ENCODE data around the gene ME1.

DNA sequence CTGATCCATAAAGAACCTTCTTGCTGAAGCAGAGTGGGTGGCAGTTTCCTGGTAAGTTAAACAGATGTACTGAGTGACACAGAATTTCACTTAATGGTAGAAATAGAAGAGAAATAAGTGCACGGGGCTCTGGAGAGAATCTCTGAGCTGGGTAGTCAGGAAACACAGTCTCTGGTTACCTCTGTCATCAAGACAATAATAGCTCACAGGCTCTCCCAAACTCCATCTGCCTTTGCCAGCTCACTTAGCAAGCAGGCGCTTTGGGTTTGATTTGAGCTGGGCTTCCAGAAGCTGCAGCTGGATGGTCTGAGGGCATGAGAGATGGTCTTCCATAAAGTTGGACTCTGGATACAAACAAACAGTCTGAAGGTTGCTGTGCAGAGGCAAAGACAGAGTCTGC lies 41.9 kb upstream of the ME1 start:
- TF ChIP-seq POLR2A (IDR thresholded peaks at IDR 0.05) (no peak), EP300 (IDR thresholded peaks at IDR 0.05) (no peak)
- TF ChIP-seq, protein P1, sequence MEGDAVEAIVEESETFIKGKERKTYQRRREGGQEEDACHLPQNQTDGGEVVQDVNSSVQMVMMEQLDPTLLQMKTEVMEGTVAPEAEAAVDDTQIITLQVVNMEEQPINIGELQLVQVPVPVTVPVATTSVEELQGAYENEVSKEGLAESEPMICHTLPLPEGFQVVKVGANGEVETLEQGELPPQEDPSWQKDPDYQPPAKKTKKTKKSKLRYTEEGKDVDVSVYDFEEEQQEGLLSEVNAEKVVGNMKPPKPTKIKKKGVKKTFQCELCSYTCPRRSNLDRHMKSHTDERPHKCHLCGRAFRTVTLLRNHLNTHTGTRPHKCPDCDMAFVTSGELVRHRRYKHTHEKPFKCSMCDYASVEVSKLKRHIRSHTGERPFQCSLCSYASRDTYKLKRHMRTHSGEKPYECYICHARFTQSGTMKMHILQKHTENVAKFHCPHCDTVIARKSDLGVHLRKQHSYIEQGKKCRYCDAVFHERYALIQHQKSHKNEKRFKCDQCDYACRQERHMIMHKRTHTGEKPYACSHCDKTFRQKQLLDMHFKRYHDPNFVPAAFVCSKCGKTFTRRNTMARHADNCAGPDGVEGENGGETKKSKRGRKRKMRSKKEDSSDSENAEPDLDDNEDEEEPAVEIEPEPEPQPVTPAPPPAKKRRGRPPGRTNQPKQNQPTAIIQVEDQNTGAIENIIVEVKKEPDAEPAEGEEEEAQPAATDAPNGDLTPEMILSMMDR (IDR thresholded peaks at IDR 0.05), result no peak

Data from sigmoid colon (tissue), 4 donors.